Measurements from ENCODE around the gene RASAL2.

Gene RASAL2

GRCh38 chr1:178093951-178094738 is at the start of gene RASAL2:
RASAL2 (plus strand) TSS chr1:178094104; CDS start chr1:178094493, 389 bp downstream.
- TF ChIP-seq, protein P1, sequence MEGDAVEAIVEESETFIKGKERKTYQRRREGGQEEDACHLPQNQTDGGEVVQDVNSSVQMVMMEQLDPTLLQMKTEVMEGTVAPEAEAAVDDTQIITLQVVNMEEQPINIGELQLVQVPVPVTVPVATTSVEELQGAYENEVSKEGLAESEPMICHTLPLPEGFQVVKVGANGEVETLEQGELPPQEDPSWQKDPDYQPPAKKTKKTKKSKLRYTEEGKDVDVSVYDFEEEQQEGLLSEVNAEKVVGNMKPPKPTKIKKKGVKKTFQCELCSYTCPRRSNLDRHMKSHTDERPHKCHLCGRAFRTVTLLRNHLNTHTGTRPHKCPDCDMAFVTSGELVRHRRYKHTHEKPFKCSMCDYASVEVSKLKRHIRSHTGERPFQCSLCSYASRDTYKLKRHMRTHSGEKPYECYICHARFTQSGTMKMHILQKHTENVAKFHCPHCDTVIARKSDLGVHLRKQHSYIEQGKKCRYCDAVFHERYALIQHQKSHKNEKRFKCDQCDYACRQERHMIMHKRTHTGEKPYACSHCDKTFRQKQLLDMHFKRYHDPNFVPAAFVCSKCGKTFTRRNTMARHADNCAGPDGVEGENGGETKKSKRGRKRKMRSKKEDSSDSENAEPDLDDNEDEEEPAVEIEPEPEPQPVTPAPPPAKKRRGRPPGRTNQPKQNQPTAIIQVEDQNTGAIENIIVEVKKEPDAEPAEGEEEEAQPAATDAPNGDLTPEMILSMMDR (IDR thresholded peaks at IDR 0.05; ENCODE audit: insufficient read depth, low read length, missing control alignments), result peak; percentile 32
- no peak for DNase-seq (ENCODE audit: low read depth, low spot score)
- peak within 1 kb of the TSS; percentile 91 for H3K4me3 ChIP-seq (ENCODE audit: low read depth, low read length)
- ChIA-PET POLR2A (interaction anchor here (1.0 to 2.0 kb wide), 2 partner anchors 33 to 36 kb away, joined by 5 to 7 read pairs; no protein-coding TSS in a partner anchor), CTCF (interaction anchor here (0.7 to 4.7 kb wide), 17 partner anchors 9 to 205 kb away, joined by 3 to 24 read pairs (median 3); no protein-coding TSS in a partner anchor)

DNA sequence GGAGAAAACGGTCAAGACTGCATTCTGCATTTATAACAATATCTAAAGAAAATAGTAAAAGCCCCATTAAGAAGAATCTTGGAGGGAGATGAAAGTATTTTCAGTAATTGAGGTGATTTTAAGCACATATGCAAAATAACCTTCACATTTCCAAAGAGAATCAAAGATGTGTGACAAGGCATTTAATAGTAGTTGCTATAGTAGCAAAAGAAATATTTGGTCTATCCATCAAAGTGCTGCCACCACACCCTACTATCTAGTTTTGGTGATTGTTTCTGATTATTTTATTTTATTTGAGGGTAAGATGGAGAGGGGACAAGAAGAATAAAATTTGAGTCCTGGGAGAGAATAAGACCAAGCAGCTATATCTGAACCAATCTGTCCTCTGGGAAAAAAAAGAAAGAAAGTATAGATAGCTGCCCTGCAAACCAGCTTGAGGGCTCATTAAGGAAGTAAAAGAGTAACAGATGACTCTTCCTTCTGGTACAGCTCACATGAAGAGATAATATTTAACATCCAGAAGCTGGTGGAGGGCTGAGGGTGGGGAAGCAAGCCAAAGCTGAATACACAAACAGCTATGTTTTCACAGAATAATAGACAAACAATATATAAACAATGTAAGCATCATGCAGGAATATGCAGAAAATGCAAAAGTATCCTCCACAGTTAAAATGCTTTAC is 47.2 kb upstream of the RASAL2 start:
- TF ChIP-seq, protein P1 (IDR thresholded peaks at IDR 0.05; ENCODE audit: insufficient read depth, low read length, missing control alignments), result no peak
- CTCF ChIA-PET, result interaction anchor here (1.7 to 8.7 kb wide), 2 partner anchors 10 to 13 kb away, joined by 7 to 97 read pairs; no protein-coding TSS in a partner anchor

DNA sequence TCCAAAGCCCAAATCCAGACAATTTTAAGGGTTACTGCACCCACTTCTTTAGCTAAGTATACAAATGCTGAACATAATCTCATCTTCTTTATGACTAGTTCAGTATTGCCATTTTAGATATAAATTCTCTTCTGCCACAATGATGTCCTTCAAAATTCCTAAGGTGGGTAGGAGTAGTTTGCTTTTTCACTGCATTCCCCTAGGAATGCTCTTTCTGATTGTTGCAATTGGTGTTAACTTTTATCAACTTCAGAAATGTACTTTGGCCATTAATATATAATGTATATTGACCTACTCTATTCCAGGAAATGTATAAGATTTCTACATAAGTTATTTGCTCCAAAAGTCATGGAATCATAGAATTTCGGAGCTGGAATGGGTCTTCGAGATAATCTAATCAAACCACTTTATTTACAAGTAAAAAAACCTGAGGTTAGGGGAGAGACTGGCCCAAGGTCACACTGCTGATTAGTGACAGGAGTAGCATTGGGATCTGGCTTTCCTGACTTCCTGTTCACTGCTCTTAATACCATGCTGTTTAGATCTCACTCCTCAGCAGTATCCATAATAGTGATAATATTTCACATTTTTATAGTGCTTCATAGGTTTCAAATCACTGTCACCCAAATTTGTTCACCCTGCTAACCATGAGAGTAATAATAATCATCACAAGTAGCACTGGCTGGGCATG is 46.4 kb upstream of the RASAL2 start:
- no peak for DNase-seq (ENCODE audit: low read depth, low spot score)
- POLR2A ChIA-PET, result no interaction called here
- CTCF ChIA-PET, result interaction anchor here (1.4 to 8.7 kb wide), 3 partner anchors 9 to 263 kb away, joined by 4 to 97 read pairs (median 7); no protein-coding TSS in a partner anchor
- H3K4me3 ChIP-seq (ENCODE audit: low read depth, low read length), result no peak overlapping the region
- TF ChIP-seq, protein P1 (IDR thresholded peaks at IDR 0.05; ENCODE audit: insufficient read depth, low read length, missing control alignments), result no peak

More for the DNA sequence above, 47.2 kb upstream of the RASAL2 start:
- H3K4me3 ChIP-seq (ENCODE audit: low read depth, low read length), result no peak overlapping the region
- no peak for DNase-seq (ENCODE audit: low read depth, low spot score)
- POLR2A ChIA-PET, result no interaction called here

DNA sequence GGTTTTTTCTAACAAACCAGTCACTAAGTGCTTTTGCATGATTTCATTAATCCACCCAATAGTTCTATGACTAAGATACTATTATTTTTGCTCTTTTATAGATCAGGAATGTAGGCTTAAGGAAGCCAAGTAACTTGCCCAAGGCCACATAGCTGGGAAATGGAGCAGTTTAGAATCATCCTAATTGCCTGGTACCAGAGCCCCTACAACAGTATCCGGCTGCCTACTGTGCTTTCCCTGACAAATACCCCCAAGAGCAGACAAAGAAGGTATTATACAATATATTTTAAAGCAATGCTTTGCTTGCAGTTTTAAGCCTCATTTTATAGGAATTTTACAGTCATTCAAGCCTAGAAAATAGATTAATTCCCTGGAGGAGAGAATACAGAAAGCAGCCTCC is 45.5 kb upstream of the RASAL2 start:
- no peak overlapping the region for H3K4me3 ChIP-seq (ENCODE audit: low read depth, low read length)
- no peak for DNase-seq (ENCODE audit: low read depth, low spot score)
- TF ChIP-seq, protein P1 (IDR thresholded peaks at IDR 0.05; ENCODE audit: insufficient read depth, low read length, missing control alignments), result no peak
- ChIA-PET POLR2A (no interaction called here), CTCF (interaction anchor here (1.4 to 8.7 kb wide), 4 partner anchors 8 to 262 kb away, joined by 4 to 97 read pairs (median 6); no protein-coding TSS in a partner anchor)

DNA sequence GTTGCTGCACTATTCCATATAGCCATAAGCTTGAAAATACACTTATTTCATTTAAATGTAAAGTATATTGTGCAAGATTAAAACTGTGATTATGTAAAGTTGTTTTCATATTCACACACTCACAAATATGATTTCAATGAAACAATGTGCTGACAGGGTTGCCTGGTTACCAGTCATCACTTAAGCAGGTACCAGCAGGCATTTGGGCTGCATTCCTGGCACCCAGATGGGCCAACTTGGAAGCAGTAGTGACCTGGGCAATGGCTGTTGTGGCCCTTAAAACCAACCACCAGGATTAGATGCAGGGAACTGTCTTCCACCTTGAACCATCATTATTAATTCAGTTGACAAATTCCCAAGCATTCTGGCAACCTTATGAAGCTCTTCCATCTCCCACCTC is 45.0 kb upstream of the RASAL2 start:
- ChIA-PET POLR2A (interaction anchor here (1.0 kb wide), 1 partner anchor 12 kb away, joined by 3 read pairs; no protein-coding TSS in a partner anchor), CTCF (interaction anchor here (0.9 to 8.7 kb wide), 4 partner anchors 9 to 262 kb away, joined by 3 to 97 read pairs (median 4); no protein-coding TSS in a partner anchor)
- TF ChIP-seq, protein P1 (IDR thresholded peaks at IDR 0.05; ENCODE audit: insufficient read depth, low read length, missing control alignments), result no peak
- H3K4me3 ChIP-seq (ENCODE audit: low read depth, low read length), result no peak overlapping the region
- DNase-seq (ENCODE audit: low read depth, low spot score), result no peak
